Endothelial cell of umbilical vein (primary cell): ENCODE results near the gene ABI3BP. TPM values are rescaled to one million over a fixed set of nuclear protein-coding genes. Genes with fewer than 3 reads are reported as not detected.
A peak's percentile ranks its signal among the peaks of the same experiment; 100 is the strongest.

Experiments
- BruUV-seq: library from RNA; stranded (reverse); fragments of 400-500 nt; replicated peaks from 2 replicates; lab custom pipeline; 2021; lab: Mats Ljungman, UMichigan
- CTCF ChIA-PET: fragments of 300-600, 350-600 bp; sonication (Branson Sonifier 250); formaldehyde crosslinking; loops from one replicate; lab custom pipeline; 2021; ENCODE audit warnings: antibody characterized with exemption, inconsistent platforms; lab: Charles Lee
- POLR2A ChIA-PET: fragments of 300-600, 350-600 bp; sonication (Branson Sonifier 250); formaldehyde crosslinking; loops from one replicate; lab custom pipeline; 2021; ENCODE audit warnings: antibody characterized with exemption, inconsistent platforms; lab: Charles Lee
- DNase-seq: peaks from one replicate; pipeline ENCODE4 v3.0.0-alpha.2; 2011; ENCODE audit warnings: low read depth, low spot score
- FAIRE-seq: peaks from 2 replicates; lab custom pipeline; 2011; peaks lifted over from hg19 to GRCh38; lab: Jason Lieb, UNC
- H2AFZ ChIP-seq: 2 replicates; pipeline ENCODE4 v1.6.0; 2012; ENCODE audit warnings: low read depth, low read length, control low read depth, inconsistent platforms
- H3K27ac ChIP-seq: 2 replicates; pipeline ENCODE4 v1.5.1; 2011; ENCODE audit warnings: low read depth, mild to moderate bottlenecking, control low read depth, low read length, moderate library complexity; ENCODE audit not compliant: insufficient read depth
- H3K27me3 ChIP-seq, 2 experiments: 2 replicates each; pipeline versions ENCODE4 v1.6.0 to v1.6.1; 2011; ENCODE audit warnings: low read length in 2 of 2, mixed read lengths in 1 of 2; ENCODE audit not compliant: control insufficient read depth in 2 of 2, insufficient read depth in 2 of 2
- H3K36me3 ChIP-seq, 2 experiments: 2 replicates in 1 of 2; 3 replicates in 1 of 2; pipeline ENCODE4 v1.5.1; 2011; ENCODE audit warnings: low read length in 2 of 2, mild to moderate bottlenecking in 1 of 2, moderate library complexity in 1 of 2; ENCODE audit not compliant: control insufficient read depth in 2 of 2, insufficient read depth in 2 of 2; ENCODE audit errors: extremely low read depth in 1 of 2
- H3K4me1 ChIP-seq: 3 replicates; pipeline ENCODE4 v1.5.1; 2011; ENCODE audit warnings: mild to moderate bottlenecking, low read length; ENCODE audit not compliant: control insufficient read depth, insufficient read depth; ENCODE audit errors: extremely low read depth
- H3K4me2 ChIP-seq: 2 replicates; pipeline ENCODE4 v1.6.1; 2011; ENCODE audit warnings: low read length, control low read depth, mixed read lengths; ENCODE audit not compliant: insufficient read depth
- H3K4me3 ChIP-seq, 3 experiments: fragments of 200-600 bp in 1 of 3; sonication (generic), shearing (Covaris generic) in 1 of 3; replicated peaks in 1 of 3; 2 replicates each; pipeline ENCODE4 v1.5.1; 2011 to 2016; ENCODE audit warnings: control low read depth in 3 of 3, low read length in 3 of 3, mild to moderate bottlenecking in 2 of 3, inconsistent platforms in 1 of 3, low read depth in 1 of 3, moderate library complexity in 1 of 3; ENCODE audit not compliant: insufficient read depth in 1 of 3
- H3K79me2 ChIP-seq: 2 replicates; pipeline ENCODE4 v1.6.0; 2012; ENCODE audit warnings: low read length, inconsistent platforms; ENCODE audit not compliant: control insufficient read depth, insufficient read depth
- H3K9ac ChIP-seq: replicated peaks from 2 replicates; pipeline ENCODE3; 2011; ENCODE audit warnings: low read length, control low read depth; ENCODE audit not compliant: insufficient read depth; ENCODE audit errors: extremely low read depth
- H3K9me1 ChIP-seq: replicated peaks from 3 replicates; pipeline ENCODE4 v1.6.0; 2011; ENCODE audit warnings: mild to moderate bottlenecking, low read length; ENCODE audit not compliant: control insufficient read depth, insufficient read depth; ENCODE audit errors: extremely low read depth
- H3K9me3 ChIP-seq: replicated peaks from 2 replicates; pipeline ENCODE4 v1.5.1; 2012; ENCODE audit warnings: low read length, inconsistent platforms; ENCODE audit not compliant: control insufficient read depth, insufficient read depth
- H4K20me1 ChIP-seq: replicated peaks from 2 replicates; pipeline ENCODE3; 2011; ENCODE audit warnings: mild to moderate bottlenecking, low read length; ENCODE audit not compliant: control insufficient read depth, insufficient read depth; ENCODE audit errors: extremely low read depth
- CTCF ChIP-seq, 2 donors: IDR thresholded peaks; 1 replicate in 1 of 2; 2 replicates in 1 of 2; pipeline ENCODE4 v1.5.1; 2011; ENCODE audit warnings: low read length in 2 of 2, mild to moderate bottlenecking in 2 of 2, moderate library complexity in 2 of 2, control low read depth in 1 of 2, inconsistent platforms in 1 of 2, low read depth in 1 of 2; ENCODE audit not compliant: insufficient read depth in 1 of 2; ENCODE audit errors: extremely low read depth in 1 of 2
- EZH2 ChIP-seq: IDR thresholded peaks from 2 replicates; pipeline ENCODE4 v1.6.1; 2012; ENCODE audit warnings: borderline replicate concordance, low read depth, mild to moderate bottlenecking, moderate library complexity, low read length, inconsistent platforms; ENCODE audit not compliant: severe bottlenecking
- JUN ChIP-seq: IDR thresholded peaks from 2 replicates; pipeline ENCODE4 v1.6.1; 2011; ENCODE audit warnings: borderline replicate concordance, low read depth; ENCODE audit not compliant: insufficient read length, insufficient read depth
- MYC ChIP-seq: IDR thresholded peaks from one replicate; pipeline ENCODE4 v1.6.1; 2011; ENCODE audit warnings: mild to moderate bottlenecking, low read depth, low read length
- POLR2AphosphoS5 ChIP-seq: IDR thresholded peaks from 2 replicates; pipeline ENCODE4 v1.6.1; 2012; ENCODE audit warnings: low read depth, mild to moderate bottlenecking, control low read depth, low read length, moderate library complexity; ENCODE audit not compliant: insufficient read depth
- dilution Hi-C: fragments of 300-500 bp; cut with MboI; formaldehyde crosslinking; loops from one replicate; pipeline ENCODE4 v1.15.0; 2019; ENCODE audit warnings: low sequenced_read_pairs; ENCODE audit not compliant: extremely low pct_ligation_motif_present
- intact Hi-C: fragments of 100-400 bp; cut with micrococcal nuclease; formaldehyde crosslinking; loops from one replicate; pipeline ENCODE4 v1.10.0; 2022
- polyA plus RNA-seq, 4 experiments: library from polyadenylated mRNA; depleted of rRNA in 3 of 4; stranded (reverse) in 3 of 4; unstranded in 1 of 4; fragments of >200 nt; gene quantifications; 2 replicates each; pipeline versions ENCODE4 v1.2.1 to v1.2.3, GENCODE V29; 2011 to 2012; ENCODE audit warnings: missing spikeins in 1 of 4
- total RNA-seq: library from RNA; stranded (reverse); gene quantifications from 2 replicates; pipeline ENCODE4 v1.2.3, GENCODE V29; 2021

Gene ABI3BP
- total and polyA plus RNA-seq, 2 donors (not counting 3 experiments of a cell fraction or from before 2014, with no cell fraction given) = 78.1 to 106 TPM

- CTCF ChIA-PET = interaction anchor here (0.7 to 3.9 kb wide), 19 partner anchors 10 to 965 kb away, joined by 3 to 42 read pairs (median 5); no protein-coding TSS in a partner anchor
- peak overlapping the region; percentile 91 for H2AFZ ChIP-seq
- dilution Hi-C loops (no loop called here), intact Hi-C loops (no loop called here)
- DNase-seq (peak; percentile 62), FAIRE-seq (no peak)
- H3K27me3 ChIP-seq = no peaks in the 10 kb centered on the region
- no TSS peak for BruUV-seq
- H3K9me1 ChIP-seq = no peaks in the 10 kb centered on the region
- H3K27ac ChIP-seq = no peak overlapping the region
- no peaks in the 10 kb centered on the region for H4K20me1 ChIP-seq
- peaks cover 12% of the 10 kb centered on the region for H3K4me1 ChIP-seq
- no peaks in the 10 kb centered on the region for H3K9me3 ChIP-seq
- POLR2A ChIA-PET = no interaction called here
- no peak for TF ChIP-seq MYC
- peak in 1 of 2 donors; percentile 21 for TF ChIP-seq CTCF (IDR thresholded peaks at IDR 0.05; ENCODE audit: extremely low read depth in 1 of 2, insufficient read depth in 1 of 2, low read depth in 1 of 2, low read length in 2 of 2)
- H3K36me3 ChIP-seq = peaks cover 0 to 2% of the 10 kb centered on the region in 2 experiments
- H3K79me2 ChIP-seq = no peaks in the 10 kb centered on the region
- H3K4me2 ChIP-seq = peak overlapping the region; percentile 62
- no peak overlapping the region for H3K4me3 ChIP-seq
- H3K9ac ChIP-seq = peak overlapping the region; percentile 3
Observed at GRCh38 chr3:100796556-100796955, 196.7 kb downstream of the ABI3BP start.

- H2AFZ ChIP-seq = no peak overlapping the region
- no peaks in the 10 kb centered on the region for H3K4me1 ChIP-seq
- no peaks in the 10 kb centered on the region for H3K27me3 ChIP-seq
- no peaks in the 10 kb centered on the region for H4K20me1 ChIP-seq
- POLR2A ChIA-PET = no interaction called here
- no peak overlapping the region for H3K4me2 ChIP-seq
- H3K27ac ChIP-seq = no peak overlapping the region
- no peaks in the 10 kb centered on the region for H3K79me2 ChIP-seq
- no TSS peak for BruUV-seq
- no peak overlapping the region for H3K9ac ChIP-seq
- intact Hi-C loops (no loop called here), dilution Hi-C loops (no loop called here)
- peaks cover 0 to 2% of the 10 kb centered on the region in 2 experiments for H3K36me3 ChIP-seq
- FAIRE-seq (no peak), DNase-seq (no peak)
- H3K9me3 ChIP-seq = no peaks in the 10 kb centered on the region
- CTCF ChIA-PET = no interaction called here
- no peaks in the 10 kb centered on the region for H3K9me1 ChIP-seq
- no peak overlapping the region for H3K4me3 ChIP-seq
- TF ChIP-seq JUN (no peak), MYC (no peak), POLR2AphosphoS5 (no peak), EZH2 (no peak)
Observed at GRCh38 chr3:100789579-100789978, 203.6 kb downstream of the ABI3BP start.
